ENCODE results near the gene OSBPL3. TPM values are rescaled to one million over a fixed set of nuclear protein-coding genes. Genes with fewer than 3 reads are reported as not detected.

OSBPL3 gene
- polyA plus RNA-seq, 1 of the 3 experiments (the other 2 are of a cell fraction), result 23.2 TPM

GRCh38 chr7:24769851-24770250 is 210.1 kb downstream of the OSBPL3 start:
- H3K79me2 ChIP-seq (ENCODE audit: insufficient read depth), result no peaks in the 10 kb centered on the region
- peaks cover 0 to 13% of the 10 kb centered on the region in 2 experiments; a peak in 3 of 4 replicates for H3K4me1 ChIP-seq (ENCODE audit: control insufficient read depth in 1 of 2, insufficient read depth in 2 of 2, low read depth in 1 of 2, low read length in 1 of 2)
- no peak overlapping the region for H3K27ac ChIP-seq (ENCODE audit: low read depth in 2 of 2, low read length in 1 of 2)
- no peak overlapping the region for H2AFZ ChIP-seq (ENCODE audit: low read depth)
- no peaks in the 10 kb centered on the region for H3K9me3 ChIP-seq
- ChIA-PET POLR2A (interaction anchor here (1.2 kb wide), 1 partner anchor 12 kb away, joined by 4 read pairs; no protein-coding TSS in a partner anchor), CTCF (interaction anchor here (0.7 to 1.2 kb wide), 6 partner anchors 18 to 325 kb away, joined by 3 to 4 read pairs (median 3); no protein-coding TSS in a partner anchor)
- TF ChIP-seq EZH2phosphoT487 (IDR thresholded peaks at IDR 0.05; ENCODE audit: borderline replicate concordance, low read depth), result no peak
- TF ChIP-seq TCF12 (IDR thresholded peaks at IDR 0.05), result no peak
- TF ChIP-seq ZBTB33 (IDR thresholded peaks at IDR 0.05; ENCODE audit: borderline replicate concordance, low read depth), result no peak
- TF ChIP-seq IRF3 (IDR thresholded peaks at IDR 0.05; ENCODE audit: low read depth, low read length), result no peak
- no peak for TF ChIP-seq NRF1 (IDR thresholded peaks at IDR 0.05; ENCODE audit: low read depth, low read length)
- no peak for TF ChIP-seq FOSL2 (IDR thresholded peaks at IDR 0.05; ENCODE audit: borderline replicate concordance, low read depth)
- TF ChIP-seq CTCF (IDR thresholded peaks at IDR 0.05), result no peak
- H4K20me1 ChIP-seq (ENCODE audit: insufficient read depth), result no peaks in the 10 kb centered on the region
- no peak overlapping the region for H3K9ac ChIP-seq
- no peak overlapping the region for H3K4me3 ChIP-seq (ENCODE audit: low read depth in 2 of 2, low read length in 1 of 2)
- no peaks in the 10 kb centered on the region for H3K9me2 ChIP-seq
- peaks cover 0 to 2% of the 10 kb centered on the region in 2 experiments for H3K36me3 ChIP-seq (replicated peaks in 1 of 2; ENCODE audit: control insufficient read depth in 1 of 2, insufficient read depth in 2 of 2, low read length in 1 of 2)
- 65% methylated on average over 2 of the region's 2 CpGs for WGBS (ENCODE audit: low lambda C conversion rate)
- no peaks in the 10 kb centered on the region for H3F3A ChIP-seq (replicated peaks; ENCODE audit: insufficient read depth)
- no peak for DNase-seq
- no peaks in the 10 kb centered on the region for H3K27me3 ChIP-seq (ENCODE audit: insufficient read depth)
- no peak overlapping the region for H3K4me2 ChIP-seq

- ChIA-PET POLR2A (interaction anchor here (1.2 kb wide), 1 partner anchor 11 kb away, joined by 4 read pairs; no protein-coding TSS in a partner anchor), CTCF (interaction anchor here (0.7 to 1.2 kb wide), 7 partner anchors 15 to 325 kb away, joined by 3 to 4 read pairs (median 3); no protein-coding TSS in a partner anchor)
- H3K27ac ChIP-seq (ENCODE audit: low read depth in 2 of 2, low read length in 1 of 2), result no peak overlapping the region
- 74% methylated on average over 9 of the region's 9 CpGs for WGBS (ENCODE audit: low lambda C conversion rate)
- no peak overlapping the region for H3K9ac ChIP-seq
- H3F3A ChIP-seq (replicated peaks; ENCODE audit: insufficient read depth), result no peaks in the 10 kb centered on the region
- no peak overlapping the region for H3K4me3 ChIP-seq (ENCODE audit: low read depth in 2 of 2, low read length in 1 of 2)
- no peak for DNase-seq
- H3K9me2 ChIP-seq, result no peaks in the 10 kb centered on the region
- peaks cover 0 to 2% of the 10 kb centered on the region in 2 experiments for H3K36me3 ChIP-seq (replicated peaks in 1 of 2; ENCODE audit: control insufficient read depth in 1 of 2, insufficient read depth in 2 of 2, low read length in 1 of 2)
- no peak for TF ChIP-seq MEF2A (IDR thresholded peaks at IDR 0.05; ENCODE audit: borderline replicate concordance, low read depth)
- TF ChIP-seq POLR2AphosphoS5 (IDR thresholded peaks at IDR 0.05; ENCODE audit: low read depth, low read length), result no peak
- no peak for TF ChIP-seq EZH2phosphoT487 (IDR thresholded peaks at IDR 0.05; ENCODE audit: borderline replicate concordance, low read depth)
- TF ChIP-seq REST (IDR thresholded peaks at IDR 0.05; ENCODE audit: low read depth, low read length), result no peak
- no peak for TF ChIP-seq IRF3 (IDR thresholded peaks at IDR 0.05; ENCODE audit: low read depth, low read length)
- TF ChIP-seq TEAD4 (IDR thresholded peaks at IDR 0.05; ENCODE audit: borderline replicate concordance, insufficient read depth), result no peak
- TF ChIP-seq GABPA (IDR thresholded peaks at IDR 0.05; ENCODE audit: low read depth), result no peak
- peaks cover 0 to 13% of the 10 kb centered on the region in 2 experiments; a peak in 2 of 4 replicates for H3K4me1 ChIP-seq (ENCODE audit: control insufficient read depth in 1 of 2, insufficient read depth in 2 of 2, low read depth in 1 of 2, low read length in 1 of 2)
- H3K4me2 ChIP-seq, result no peak overlapping the region
- no peaks in the 10 kb centered on the region for H3K79me2 ChIP-seq (ENCODE audit: insufficient read depth)
- H2AFZ ChIP-seq (ENCODE audit: low read depth), result no peak overlapping the region
- no peaks in the 10 kb centered on the region for H3K27me3 ChIP-seq (ENCODE audit: insufficient read depth)
- H3K9me3 ChIP-seq, result no peaks in the 10 kb centered on the region
- H4K20me1 ChIP-seq (ENCODE audit: insufficient read depth), result no peaks in the 10 kb centered on the region
Observed at GRCh38 chr7:24769014-24769830, 210.8 kb downstream of the OSBPL3 start.

Measured in SK-N-SH (cell line).